Activated naive CD4-positive, alpha-beta T cell (primary cell): ENCODE results near the gene NUMA1.

Source experiments
- DNase-seq, 4 experiments: peaks; one replicate each; lab custom pipeline; 2025; lab: John Stamatoyannopoulos, UW

Gene NUMA1

DNA sequence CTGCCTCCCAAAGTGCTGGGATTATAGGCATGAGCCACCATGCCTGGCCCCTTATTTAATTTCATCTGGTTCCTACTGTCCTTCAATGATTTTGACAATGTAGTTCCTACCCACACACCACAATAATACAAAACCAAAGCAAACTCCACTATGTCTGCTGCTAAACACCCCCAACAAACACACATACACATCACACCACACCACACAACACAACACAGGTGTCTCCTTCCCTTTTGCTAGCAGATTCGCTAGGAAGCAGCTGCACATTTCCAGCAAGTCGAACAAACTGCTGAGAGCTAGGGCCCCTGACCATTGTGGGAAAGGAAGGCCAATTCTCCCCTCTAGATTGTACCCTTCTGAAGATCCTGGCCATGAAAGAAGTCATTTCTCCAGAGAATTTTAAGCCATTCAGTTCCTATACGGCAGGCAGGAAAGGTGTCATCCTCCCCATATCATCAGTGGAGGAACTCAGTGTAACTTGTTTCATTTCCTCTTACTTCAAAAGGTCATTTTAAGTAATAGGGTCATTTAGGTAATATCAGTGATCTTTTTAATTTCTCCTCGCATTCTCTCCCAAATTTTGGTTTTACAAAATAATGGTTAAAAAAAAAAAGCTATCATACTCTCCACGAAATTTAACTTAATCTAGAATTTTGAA is 18.5 kb downstream of the NUMA1 start:
- no peak for DNase-seq

DNA sequence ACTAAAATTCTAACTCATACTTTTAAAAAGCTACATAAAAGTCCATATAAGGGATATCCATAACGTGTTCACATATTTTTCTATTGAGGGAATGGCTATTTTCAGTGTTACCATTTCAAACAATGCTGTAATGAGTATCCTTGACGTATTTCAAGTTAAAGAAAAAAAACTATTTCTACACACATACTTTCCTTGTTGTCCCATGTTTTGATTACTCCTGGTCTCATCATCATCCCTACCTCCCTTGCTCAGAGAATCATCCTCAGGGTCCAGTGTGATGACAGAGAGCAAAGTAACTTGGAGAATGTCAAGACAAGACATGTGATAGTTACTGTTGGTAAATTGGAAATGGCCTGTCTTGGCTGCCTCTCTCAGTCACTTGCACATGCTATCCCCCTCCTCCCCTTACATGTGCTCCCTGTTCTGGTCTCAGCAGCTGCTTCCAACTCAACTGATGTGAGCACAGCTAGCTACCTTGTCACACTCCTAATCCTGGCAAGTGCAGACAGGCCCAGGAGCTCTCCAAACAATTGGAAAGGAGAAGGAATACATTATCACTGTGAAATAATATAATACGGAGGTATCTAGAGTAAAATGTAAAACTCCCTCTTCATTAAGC is 21.8 kb downstream of the NUMA1 start:
- DNase-seq, result no peak

DNA sequence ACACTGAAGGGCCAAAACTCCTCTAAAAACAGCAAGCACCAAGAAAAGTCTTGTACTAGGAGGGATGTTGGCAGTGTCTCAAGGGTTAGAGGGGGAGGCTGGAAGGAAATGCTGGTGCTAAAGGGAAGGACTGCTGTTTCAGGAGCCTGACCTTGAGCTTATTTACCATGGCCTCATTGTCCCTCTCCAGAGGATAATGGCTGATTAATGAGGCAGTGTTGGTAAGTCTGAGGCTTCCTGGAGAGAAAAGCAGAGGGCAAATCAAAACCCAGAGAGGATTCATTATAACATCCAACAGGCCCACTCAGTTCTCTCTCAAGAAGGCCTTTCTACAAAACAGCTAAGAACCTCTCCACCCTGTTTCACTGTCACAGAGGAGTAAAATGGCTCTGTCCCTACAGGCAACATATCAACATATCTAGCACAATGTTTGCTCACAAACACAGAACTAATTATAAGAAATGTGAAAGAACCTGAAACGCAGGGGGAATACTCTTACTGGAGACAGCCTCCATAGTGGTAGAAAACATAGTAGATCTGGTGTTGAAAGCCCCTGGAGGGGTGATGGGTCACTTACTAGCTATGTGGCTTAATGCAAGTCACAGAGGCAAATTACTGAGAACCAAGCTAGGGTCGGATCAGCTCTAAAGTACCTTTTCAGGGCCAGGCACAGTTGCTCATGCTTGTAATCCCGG is 31.4 kb downstream of the NUMA1 start:
- no peak for DNase-seq

DNA sequence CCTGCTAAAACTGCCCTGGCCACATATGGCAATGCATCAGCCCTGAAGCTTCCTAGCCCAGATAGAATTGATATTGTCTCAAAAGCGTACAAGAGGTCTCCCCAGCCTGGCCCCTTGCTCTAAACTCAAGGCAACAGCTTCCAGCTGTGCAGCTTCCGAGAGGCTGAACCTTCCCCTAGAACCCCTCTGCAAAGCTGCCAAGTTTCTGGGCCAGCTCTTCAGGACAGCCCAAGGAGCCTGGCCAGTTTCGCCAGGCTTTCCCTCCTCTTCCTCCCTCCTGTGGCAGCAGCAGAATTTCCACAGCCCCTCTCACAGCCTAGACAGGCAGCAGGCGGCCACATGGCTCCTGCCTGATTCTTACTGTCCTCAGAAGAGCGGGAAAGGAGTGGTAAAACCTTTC is 34.5 kb downstream of the NUMA1 start:
- DNase-seq, result no peak

DNA sequence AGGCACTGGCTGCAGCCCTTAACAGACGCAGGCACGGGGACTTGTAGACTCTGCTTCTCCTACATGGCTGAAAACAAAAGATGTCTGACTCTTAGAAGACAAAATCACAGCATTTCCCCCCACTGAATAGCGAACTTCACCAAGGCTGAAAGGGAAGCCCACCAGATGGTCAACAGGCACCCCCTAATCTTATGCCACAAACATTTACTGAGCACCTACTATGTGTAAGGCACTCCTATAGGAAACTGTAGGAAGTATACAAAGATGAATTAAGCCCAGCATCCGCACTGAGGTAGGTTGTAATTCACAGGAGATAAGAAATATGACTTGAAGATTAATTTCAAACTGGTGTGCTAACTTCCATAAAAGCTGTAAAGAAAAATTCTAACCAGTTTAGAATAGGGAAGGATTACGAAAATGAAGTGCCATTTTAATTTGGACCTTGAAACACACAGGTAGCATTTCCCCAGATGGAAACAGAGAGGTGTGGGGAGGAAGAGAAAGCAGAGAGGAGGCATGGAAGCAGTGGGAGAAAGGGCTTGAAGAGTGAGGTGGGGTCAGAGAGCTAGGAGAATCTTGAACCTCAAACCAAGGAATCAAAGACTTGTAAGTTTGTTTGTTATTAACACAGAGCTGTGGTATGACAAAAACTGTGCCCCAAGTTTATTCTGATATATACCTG is 38.1 kb downstream of the NUMA1 start:
- DNase-seq, result no peak

DNA sequence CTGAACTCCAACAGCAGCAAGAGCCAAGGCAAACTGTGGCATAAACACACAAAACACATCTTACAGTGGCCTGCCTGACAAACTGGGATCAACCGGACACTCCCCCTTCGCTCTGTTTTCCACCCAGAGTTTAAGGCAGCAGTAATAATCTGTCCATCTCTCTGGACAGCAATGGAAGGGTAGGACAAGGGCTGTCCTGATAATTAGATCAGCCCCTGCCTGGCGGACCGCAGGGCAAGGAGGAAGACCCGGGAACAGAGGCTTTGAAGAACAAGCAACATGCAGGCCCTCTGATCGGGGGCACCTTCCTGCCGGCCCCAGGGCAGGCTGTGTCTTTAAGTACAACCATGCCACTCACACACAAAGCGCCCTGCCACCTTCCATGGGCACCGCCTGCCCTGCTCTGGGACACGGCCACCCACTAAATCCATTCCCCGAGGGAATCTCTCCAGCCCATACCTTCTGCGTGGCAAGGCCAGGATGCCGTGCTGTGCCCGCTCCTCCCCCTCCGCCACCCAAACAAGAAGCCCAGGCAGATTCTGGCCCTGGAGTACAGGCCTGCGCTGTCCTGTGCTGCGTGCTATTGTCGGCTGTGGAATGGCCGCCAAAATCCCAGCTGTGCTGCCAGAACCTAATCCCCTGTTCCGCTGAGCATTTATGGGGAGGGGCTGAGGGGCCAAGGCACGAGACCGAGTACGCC is 38.8 kb downstream of the NUMA1 start:
- peak in 2 of 4 experiments; percentile 43 to 49 for DNase-seq

DNA sequence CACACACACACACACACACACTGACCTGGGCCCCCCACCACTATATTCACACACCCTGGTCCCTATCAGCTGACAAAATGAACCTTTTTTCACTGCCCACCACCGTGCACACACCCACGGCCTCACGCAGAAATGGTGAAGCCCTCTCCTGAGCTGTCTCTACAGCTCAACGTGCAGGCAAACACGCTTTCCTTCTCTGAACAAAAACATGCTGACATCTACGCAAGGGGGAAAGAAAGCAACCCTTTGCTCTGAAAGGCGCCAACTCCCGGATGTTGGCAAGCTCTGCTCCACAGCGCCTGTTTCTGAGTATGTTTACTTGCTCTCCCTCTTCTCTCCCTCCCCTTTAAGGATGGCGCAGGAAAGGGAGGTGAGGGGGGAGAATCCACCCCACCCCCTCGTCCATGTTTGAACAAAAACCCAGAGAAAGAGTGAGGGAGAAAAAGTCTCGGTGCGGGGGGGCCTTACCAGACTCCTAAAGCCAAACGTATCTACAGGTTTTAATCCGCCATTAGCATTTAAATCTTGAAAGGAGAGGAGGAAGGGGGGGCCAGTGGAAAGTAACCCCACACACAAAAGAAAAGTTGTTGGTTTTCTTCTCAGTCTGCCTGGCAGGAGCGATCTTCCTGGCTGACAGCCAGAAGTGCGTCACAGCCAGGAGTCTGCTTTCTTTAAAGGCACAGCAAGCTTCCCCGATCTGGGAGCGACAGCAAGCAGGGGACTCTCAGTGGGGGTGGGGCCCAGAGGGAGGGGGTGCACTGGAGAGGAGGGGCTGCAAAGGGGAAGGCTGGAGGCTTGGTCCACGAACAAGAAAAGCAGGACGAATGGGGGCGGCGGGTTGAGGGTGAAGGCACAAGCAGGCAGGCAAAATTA is 39.6 kb downstream of the NUMA1 start:
- DNase-seq, result peak in 3 of 4 experiments; percentile 42 to 68 (median 67)

DNA sequence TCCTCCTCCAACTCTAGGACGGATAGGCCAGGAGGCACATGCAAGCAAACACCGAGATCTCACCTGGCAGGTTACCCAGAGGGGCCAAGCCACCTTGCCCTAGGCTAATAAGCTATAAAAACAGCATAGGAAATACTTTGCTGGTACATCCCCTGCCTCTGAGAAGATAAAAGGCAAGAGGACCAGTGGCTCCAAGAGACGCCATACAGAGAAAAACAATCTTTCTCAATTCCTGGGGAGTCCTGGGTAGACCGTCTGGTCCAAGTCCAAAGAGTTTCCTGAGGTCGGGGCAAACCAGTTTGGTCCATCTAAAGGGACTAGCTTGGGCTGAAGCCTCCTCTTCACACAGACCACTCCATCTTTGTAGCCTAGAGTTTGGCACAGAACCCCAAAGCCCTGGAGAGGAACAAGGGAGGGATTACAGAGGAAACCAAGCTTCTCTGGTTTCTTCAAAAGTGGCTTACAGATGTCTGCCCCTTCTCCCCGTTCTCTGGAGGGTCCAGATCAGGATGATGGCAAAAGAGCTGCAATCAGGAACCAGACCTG is 40.4 kb downstream of the NUMA1 start:
- DNase-seq, result no peak

DNA sequence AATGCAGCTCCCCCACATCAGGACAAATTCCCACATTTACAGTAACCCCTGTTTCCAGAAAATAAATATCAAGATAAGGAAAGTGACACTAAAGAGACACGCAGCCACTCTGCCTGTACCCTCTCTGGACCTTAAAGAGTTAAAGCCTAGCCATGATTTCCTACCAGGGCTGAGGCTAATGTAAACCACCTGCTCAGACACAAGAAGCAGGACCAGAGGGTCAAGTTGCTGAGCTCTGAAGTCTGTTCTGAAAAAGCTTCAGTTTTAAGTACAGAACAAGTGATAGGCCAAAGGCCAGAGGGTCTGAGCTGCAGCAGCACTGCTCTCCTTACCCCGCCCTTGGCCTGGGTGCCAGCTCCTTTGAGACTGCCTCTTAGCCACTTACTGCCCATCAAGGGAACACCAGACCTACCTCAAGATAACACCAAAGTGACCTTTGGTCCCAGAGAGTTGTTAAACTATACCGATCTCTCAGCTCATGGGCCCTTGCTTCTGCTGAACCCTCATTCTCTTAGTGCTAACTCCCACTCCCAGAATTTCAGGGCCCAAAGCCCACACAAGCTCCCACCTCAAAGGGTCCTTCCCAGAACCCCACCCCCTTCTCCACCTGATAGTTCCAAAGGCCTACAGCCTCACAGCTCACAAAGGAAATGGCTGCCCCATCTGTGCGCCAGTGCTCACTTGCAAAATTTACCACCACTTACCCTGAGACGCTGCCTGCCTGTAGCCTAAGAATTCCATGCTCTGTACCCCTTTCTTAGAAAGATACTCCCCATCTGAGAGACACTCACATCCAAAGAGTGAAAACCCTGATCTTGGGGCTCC is 41.1 kb downstream of the NUMA1 start:
- DNase-seq, result no peak

DNA sequence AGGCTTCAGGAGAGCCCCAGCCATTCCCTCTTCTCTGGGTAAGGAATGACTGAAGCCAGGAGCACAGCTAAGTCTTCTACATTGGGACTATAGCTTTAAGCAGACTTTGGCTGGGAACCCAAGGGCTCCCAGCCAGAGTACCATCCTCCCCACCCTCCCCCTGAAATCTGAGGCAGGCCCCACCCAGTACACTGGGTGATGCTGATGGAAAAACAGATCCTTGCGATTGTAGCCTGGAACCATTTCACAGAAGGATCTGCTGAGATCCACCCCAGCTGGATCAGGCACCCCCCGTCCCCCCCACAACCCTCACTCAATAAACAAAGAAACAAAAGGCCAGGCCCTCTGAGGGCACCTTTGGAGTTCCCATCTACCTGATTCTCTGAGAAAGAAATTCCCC is 41.9 kb downstream of the NUMA1 start:
- DNase-seq, result no peak

DNA sequence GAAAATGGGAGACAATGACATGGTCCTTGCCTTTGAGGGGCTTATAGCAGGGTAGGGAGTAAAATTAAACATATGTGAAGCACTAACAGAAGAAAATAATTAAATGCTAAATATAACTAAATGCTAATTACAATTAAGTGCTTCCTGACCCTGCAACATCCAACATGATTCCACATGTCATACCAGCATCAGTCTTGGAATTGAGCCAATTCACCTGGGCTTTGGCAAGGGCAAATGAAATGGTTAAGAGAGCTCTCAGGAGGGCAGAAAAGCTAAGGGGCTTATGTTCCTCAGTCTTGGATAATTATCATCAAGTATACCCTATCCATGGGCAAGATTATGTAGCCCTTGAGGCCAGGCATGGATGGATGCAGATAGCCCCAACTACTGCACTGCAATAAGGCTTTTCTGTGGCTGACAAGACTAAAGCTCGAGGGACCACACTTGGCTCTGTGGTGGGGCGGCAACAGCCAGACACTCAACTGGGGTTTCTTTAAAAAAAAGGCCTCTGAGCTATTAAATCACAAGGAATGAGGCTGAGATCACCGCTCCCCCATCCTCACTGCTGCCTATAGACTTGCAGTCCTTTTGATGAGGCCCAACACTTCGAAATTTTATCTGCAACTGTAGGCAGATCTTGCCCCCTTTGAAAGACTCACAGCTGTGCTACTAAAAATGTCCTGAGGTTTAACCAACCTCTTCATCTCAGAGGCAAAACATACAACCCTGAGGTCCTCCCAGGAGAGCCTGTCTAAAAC is 42.6 kb downstream of the NUMA1 start:
- DNase-seq, result no peak

DNA sequence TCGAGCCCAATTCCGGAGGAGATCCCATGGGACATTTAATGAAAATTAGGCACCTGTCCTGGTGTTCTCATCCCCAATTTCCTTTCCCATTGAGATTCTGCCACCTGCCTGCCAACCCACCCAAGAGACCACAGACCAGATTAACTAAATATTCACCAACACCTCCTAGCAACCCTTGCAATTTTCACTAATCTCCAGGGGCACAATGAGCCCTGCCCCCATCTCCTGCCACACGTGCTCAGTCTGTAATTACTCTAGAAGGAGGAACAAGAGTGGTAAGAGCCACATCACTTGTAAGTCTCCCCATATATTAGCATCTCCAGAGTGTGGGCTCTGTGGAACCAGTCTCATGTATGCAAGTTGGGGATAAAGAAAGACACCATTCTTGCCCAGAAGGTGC is 43.7 kb downstream of the NUMA1 start:
- no peak for DNase-seq

DNA sequence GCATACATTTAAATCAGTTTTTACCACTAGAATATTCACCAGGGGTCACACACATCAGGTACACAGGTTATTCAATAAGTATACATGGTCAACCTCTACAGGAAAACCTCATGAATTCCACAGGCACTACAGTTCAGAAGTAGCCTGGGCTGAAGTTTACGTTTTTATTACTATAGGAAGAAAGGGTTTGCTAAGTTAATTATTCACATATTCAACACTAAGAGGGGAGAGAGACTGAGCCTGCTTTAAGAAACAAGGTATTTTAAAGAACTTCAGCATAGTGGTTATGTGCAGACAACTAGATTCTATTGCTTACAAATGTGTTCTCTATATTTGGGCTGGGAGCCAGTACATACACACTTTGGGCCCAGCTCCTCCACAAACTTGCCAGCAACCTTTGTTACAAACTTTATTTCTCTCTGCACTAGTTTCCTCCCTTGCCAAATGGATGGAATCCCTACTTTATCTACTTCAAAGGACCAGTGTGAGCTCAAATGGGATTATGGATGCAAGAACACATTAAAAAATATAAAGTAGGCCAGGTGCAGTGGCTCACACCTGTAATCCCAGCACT is 49.8 kb downstream of the NUMA1 start:
- no peak for DNase-seq

DNA sequence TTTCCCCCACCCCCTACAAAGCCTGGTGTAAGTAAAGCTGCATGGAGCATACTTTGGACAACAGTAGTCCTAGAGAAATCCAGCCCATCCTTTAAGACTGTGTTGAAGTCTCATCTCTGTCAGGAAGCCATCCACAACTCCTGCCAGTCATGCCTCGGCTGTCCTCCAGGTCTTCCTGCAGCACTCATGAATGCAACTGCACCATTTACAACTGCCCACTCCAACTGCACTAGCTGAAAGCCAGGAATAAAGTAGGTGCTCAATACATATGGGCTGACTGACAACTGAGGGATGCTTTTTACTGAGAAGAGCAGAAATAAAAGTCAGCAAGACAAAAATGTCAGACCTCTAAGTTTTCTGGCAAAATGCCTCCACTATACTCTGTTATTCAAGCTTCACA is 54.3 kb downstream of the NUMA1 start:
- no peak for DNase-seq

DNA sequence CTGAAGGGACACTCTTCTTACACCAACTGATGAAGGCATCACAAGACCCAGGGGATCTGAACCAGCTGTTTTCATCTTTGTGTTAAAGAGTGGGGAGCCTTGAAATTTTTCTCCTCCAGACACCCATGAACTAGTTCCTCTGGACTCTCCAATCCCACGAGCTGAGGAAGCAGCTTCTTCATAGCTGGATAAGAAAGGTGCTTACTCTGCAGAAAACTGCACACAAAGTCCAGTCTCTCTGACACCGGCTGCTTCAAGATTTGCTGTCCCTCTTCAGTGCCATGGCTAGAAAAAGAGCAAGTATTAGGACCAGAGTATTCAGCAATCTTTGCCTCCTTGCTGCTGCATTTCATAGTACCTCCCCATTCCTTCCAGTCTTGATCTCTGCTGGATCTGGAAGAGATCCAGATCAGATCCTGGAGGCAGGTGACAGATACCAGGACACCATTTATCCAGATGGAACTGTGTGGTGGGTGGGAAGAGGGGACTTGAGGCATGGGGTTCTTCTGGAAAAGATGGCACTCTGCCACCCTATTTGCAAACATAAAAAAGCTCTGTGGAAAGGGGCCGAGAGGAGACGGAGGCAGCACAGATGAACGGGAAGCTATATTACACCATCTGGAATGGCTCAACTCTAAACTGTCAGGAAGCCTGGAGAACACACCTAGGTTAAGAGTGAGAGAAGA is 56.1 kb downstream of the NUMA1 start:
- DNase-seq, result no peak

DNA sequence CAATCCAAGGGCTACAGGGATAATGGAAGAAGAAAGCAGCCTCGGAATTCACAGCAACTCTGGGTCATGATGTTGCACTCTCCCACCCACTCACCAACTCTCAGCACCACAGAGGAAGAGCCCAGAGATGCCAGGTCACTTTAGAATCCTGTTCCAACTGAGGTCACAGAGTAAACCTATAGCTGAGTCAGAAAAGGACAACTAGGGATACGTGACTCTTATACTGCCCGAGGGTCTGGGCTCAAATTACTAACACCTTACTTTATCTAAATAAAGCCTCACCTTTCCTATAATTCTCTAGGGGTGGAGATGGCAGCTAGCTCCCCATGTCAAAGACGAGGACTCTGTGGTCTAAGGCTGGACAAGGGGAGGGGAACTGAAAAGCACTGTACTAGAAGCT is 57.0 kb downstream of the NUMA1 start:
- DNase-seq, result no peak

DNA sequence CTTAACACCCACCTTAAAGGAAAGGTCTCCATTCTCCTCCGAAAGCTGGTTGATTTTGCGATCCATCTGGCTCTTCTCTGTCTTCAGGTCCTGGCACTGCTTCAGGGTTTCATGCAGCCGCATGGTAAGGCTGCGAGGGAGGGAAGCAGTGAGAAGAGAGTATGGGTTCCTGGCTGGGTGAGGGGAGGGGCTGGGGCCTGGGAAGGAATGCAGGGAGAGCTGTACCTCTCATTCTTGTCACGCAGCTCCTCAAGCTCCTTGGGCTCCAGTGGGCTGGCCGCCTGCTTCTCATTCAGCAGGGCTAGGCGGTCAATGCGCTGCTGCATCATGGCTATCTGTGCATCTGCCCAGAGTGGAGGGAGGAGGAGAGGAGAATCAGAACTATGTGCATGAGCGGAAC is 62.2 kb downstream of the NUMA1 start:
- DNase-seq, result no peak

DNA sequence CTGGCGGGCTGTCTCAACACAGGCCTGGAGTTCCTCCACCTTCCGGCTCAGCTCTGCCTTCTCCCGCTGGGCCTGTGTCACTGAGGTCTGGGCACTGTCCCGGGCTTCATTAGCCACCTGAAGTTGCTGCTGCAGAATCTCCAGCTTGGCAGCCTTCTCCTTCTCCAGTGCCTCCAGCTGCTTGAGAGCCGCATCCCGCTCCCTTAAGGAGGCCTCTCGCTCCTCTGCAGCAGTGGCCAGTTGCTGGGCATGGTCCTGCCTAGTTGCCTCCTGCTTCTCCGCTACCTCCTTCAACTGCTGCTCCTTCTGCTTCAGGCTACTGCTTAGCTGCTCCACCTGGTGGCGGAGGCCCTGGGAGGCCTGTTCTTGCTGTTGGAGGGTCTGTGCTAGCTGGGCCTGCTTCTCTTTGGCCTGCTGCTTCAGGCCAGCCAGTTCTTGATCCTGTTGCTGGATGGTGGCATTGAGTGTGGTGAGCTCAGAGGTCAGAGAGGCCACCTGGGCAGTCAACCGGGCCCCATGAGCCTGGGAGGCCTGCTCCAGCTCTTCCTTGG is 64.8 kb downstream of the NUMA1 start:
- DNase-seq, result no peak
